Measurements from ENCODE around the gene CHAD. TPM values are rescaled to one million over a fixed set of nuclear protein-coding genes. Genes with fewer than 3 reads are reported as not detected.

CHAD gene
- total and polyA plus RNA-seq, 2 of the 13 experiments (the other 11 are each of a cell fraction or from before 2014, with no cell fraction given): 1.4 TPM; not detected in 1

- TF ChIP-seq NRL (CRISPR knock-in tag; IDR thresholded peaks at IDR 0.05; ENCODE audit: borderline replicate concordance) (no peak), RNF219 (CRISPR knock-in tag; IDR thresholded peaks at IDR 0.05) (no peak), FOSL2 (CRISPR knock-in tag; IDR thresholded peaks at IDR 0.05) (peak; percentile 59), ZUFSP (CRISPR knock-in tag; IDR thresholded peaks at IDR 0.05; ENCODE audit: borderline replicate concordance) (no peak), ZNF484 (CRISPR knock-in tag; IDR thresholded peaks at IDR 0.05; ENCODE audit: borderline replicate concordance, low read depth) (no peak), RCOR2 (CRISPR knock-in tag; IDR thresholded peaks at IDR 0.05) (peak; percentile 83), ZNF614 (CRISPR knock-in tag; IDR thresholded peaks at IDR 0.05; ENCODE audit: borderline replicate concordance) (peak; percentile 89), ZNF646 (CRISPR knock-in tag; IDR thresholded peaks at IDR 0.05) (no peak), JUNB (CRISPR knock-in tag; IDR thresholded peaks at IDR 0.05; ENCODE audit: borderline replicate concordance) (no peak; the same call in 1 of the 2 replicates), HIVEP1 (CRISPR knock-in tag; IDR thresholded peaks at IDR 0.05) (no peak), TCF7 (IDR thresholded peaks at IDR 0.05; ENCODE audit: low read depth) (peak; percentile 79), ZNF564 (CRISPR knock-in tag; IDR thresholded peaks at IDR 0.05) (no peak), ZFP41 (CRISPR knock-in tag; IDR thresholded peaks at IDR 0.05; ENCODE audit: borderline replicate concordance) (no peak), ZC3H4 (CRISPR knock-in tag; IDR thresholded peaks at IDR 0.05; ENCODE audit: borderline replicate concordance) (no peak), FOXA3 (CRISPR knock-in tag; IDR thresholded peaks at IDR 0.05) (peak; percentile 99), ZNF556 (CRISPR knock-in tag; IDR thresholded peaks at IDR 0.05; ENCODE audit: borderline replicate concordance) (peak; percentile 71; the same call in 1 of the 2 replicates), CREM (IDR thresholded peaks at IDR 0.05) (peak; percentile 73; the same call in 1 of the 2 replicates), CREM (CRISPR knock-in tag; IDR thresholded peaks at IDR 0.05) (no peak)
Observed at GRCh38 chr17:50423553-50424159, 45.0 kb downstream of the CHAD start (continued).
